GM18502 (cell line): ENCODE results near the gene ANKRD22.

Source experiments
- ATAC-seq: cut with Tn5 transposase; IDR thresholded peaks from one replicate; pipeline ENCODE4 v1.9.1; 2021; ENCODE audit warnings: mild to moderate bottlenecking; ENCODE audit not compliant: unreplicated experiment, poor library complexity

The ANKRD22 gene

GRCh38 chr10:88879534-88880281 lies 28.1 kb upstream of the ANKRD22 start, which contains the start of gene STAMBPL1:
Gene STAMBPL1 (plus strand): TSS chr10:88880245. CDS start chr10:88901709, 21,464 bp downstream.
- ATAC-seq: peak; percentile 62

- no peak for ATAC-seq
These were observed 25.7 kb upstream of the ANKRD22 start for GRCh38 chr10:88877298-88877697.

- no peak for ATAC-seq
These were observed 23.4 kb upstream of the ANKRD22 start for GRCh38 chr10:88875081-88875480.

GRCh38 chr10:88874281-88874680 lies 22.6 kb upstream of the ANKRD22 start:
- ATAC-seq: no peak

- ATAC-seq: no peak
These were observed 22.1 kb upstream of the ANKRD22 start for GRCh38 chr10:88873757-88874156.

- ATAC-seq: no peak
These were observed 18.4 kb upstream of the ANKRD22 start for GRCh38 chr10:88870089-88870488.

GRCh38 chr10:88866454-88866853 lies 14.8 kb upstream of the ANKRD22 start:
- no peak for ATAC-seq

GRCh38 chr10:88865281-88865876 lies 13.7 kb upstream of the ANKRD22 start:
- ATAC-seq: no peak

GRCh38 chr10:88861036-88861435 lies 9.4 kb upstream of the ANKRD22 start:
- no peak for ATAC-seq

GRCh38 chr10:88858491-88858890 lies 6.8 kb upstream of the ANKRD22 start:
- ATAC-seq: no peak

GRCh38 chr10:88857831-88858230 lies 6.2 kb upstream of the ANKRD22 start:
- ATAC-seq: no peak

GRCh38 chr10:88854684-88855083 lies 3.0 kb upstream of the ANKRD22 start:
- no peak for ATAC-seq

GRCh38 chr10:88853155-88853881 lies 1.7 kb upstream of the ANKRD22 start:
- ATAC-seq: no peak

GRCh38 chr10:88852327-88852726 lies 683 bp upstream of the ANKRD22 start:
- no peak for ATAC-seq

GRCh38 chr10:88850712-88851111 lies 932 bp downstream of the ANKRD22 start:
- ATAC-seq: no peak

- ATAC-seq: no peak
These were observed 2.4 kb downstream of the ANKRD22 start for GRCh38 chr10:88849234-88849633.

- no peak for ATAC-seq
These were observed 3.1 kb downstream of the ANKRD22 start for GRCh38 chr10:88848499-88848898.

GRCh38 chr10:88843171-88843570 lies 8.5 kb downstream of the ANKRD22 start:
- no peak for ATAC-seq

- no peak for ATAC-seq
These were observed 10.1 kb downstream of the ANKRD22 start for GRCh38 chr10:88841316-88842111.

GRCh38 chr10:88840881-88841280 lies 10.8 kb downstream of the ANKRD22 start:
- ATAC-seq: no peak
